ENCODE measurements around the gene IDUA. TPM values are rescaled to one million over a fixed set of nuclear protein-coding genes. Genes with fewer than 3 reads are reported as not detected.

The IDUA gene
- total and polyA plus RNA-seq, 7 donors: 1.2 to 15.2 (median 7.3) TPM

DNA sequence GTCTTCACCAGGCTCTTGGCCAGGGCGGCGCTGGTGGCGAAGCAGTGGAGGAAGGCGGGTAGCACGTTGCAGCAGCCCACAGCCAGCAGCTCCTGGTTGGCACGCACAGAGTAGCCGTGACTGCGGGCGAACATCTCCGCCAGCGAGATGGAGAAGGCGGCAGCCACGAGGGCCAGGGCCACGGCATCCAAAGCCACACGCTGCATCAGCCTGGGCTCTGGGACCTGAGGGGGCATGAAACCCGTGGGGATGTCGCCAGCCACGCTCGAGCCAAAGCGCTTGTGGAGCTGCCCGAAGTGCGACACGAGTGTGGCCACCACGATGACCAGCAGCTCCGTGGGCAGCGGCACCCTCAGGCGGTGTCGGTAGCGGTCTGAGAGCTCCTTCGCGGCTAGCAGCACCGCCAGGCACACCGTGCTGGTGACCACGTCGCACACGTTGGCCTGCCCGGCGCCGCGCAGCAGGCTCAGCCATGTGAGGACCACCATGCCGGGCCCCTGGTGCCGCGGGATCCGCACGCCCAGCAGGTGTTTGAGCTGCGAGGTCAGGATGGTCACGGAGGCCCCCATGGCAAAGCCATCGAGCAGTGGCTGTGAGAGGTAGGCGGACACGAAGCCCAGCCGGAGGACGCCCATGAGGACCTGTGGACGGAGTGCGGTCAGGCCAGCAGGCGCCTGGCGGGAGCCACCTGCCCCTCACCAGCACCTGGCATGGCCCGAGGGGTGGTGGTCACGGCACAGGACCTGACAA lies 3.1 kb downstream of the IDUA start:
- Histone ChIP-seq H3K9me3 (no peaks in the 10 kb centered on the region), H3K4me3 (no peak overlapping the region), H3K27ac (no peak overlapping the region), H3K27me3 (no peaks in the 10 kb centered on the region), H3K36me3 (peaks cover 0 to 13% (median 0%) of the 10 kb centered on the region in 4 donors), H3K4me1 (peaks cover 0 to 28% (median 24%) of the 10 kb centered on the region in 4 donors)
- TF ChIP-seq EP300 (IDR thresholded peaks at IDR 0.05) (no peak), POLR2A (IDR thresholded peaks at IDR 0.05) (no peak), POLR2AphosphoS5 (IDR thresholded peaks at IDR 0.05) (no peak)
- TF ChIP-seq, protein P1, sequence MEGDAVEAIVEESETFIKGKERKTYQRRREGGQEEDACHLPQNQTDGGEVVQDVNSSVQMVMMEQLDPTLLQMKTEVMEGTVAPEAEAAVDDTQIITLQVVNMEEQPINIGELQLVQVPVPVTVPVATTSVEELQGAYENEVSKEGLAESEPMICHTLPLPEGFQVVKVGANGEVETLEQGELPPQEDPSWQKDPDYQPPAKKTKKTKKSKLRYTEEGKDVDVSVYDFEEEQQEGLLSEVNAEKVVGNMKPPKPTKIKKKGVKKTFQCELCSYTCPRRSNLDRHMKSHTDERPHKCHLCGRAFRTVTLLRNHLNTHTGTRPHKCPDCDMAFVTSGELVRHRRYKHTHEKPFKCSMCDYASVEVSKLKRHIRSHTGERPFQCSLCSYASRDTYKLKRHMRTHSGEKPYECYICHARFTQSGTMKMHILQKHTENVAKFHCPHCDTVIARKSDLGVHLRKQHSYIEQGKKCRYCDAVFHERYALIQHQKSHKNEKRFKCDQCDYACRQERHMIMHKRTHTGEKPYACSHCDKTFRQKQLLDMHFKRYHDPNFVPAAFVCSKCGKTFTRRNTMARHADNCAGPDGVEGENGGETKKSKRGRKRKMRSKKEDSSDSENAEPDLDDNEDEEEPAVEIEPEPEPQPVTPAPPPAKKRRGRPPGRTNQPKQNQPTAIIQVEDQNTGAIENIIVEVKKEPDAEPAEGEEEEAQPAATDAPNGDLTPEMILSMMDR (IDR thresholded peaks at IDR 0.05): no peak
- intact Hi-C loops (cut with DNase I): loop anchor here (5.0 kb wide), 1 partner anchor 248 kb away; no protein-coding TSS in a partner anchor
- no peak for DNase-seq
- WGBS, 2 donors: 96% methylated on average over 58 of the region's 58 CpGs

DNA sequence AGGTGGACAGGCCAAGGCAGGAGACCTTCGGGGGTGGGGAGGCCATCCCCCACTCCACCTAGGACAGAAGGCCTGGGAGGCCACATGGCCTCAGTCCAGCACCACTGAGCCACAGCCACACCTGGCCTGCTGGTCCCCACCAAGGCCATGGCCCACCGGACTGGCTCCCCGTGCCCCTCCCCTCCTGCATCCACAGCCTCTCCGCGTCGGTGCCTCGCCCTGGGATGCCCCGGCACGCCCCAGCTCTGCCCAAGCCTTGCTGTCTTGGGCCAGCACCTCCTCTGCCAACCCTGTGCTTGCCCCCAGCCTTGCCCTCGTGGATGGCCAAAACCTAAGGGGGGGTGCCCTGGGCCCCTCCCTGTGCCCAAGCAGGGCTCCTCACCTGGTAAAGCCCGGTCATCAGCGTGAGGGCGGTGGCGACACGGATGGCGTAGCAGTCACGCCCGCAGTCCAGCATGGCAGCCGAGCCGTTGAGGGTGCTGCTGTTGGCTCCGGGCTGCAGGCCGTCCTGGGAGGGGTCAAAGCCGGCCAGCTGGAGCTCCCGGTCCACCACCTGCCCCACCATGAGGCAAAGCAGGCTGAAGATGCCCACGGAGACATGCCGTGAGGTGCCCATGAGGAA lies 4.0 kb downstream of the IDUA start:
- Histone ChIP-seq H3K4me1 (peaks cover 0 to 20% (median 17%) of the 10 kb centered on the region in 4 donors), H3K36me3 (peaks cover 0 to 13% (median 0%) of the 10 kb centered on the region in 4 donors), H3K4me3 (no peak overlapping the region), H3K27me3 (peaks cover 0 to under 1% (median 0%) of the 10 kb centered on the region in 3 donors), H3K27ac (no peak overlapping the region), H3K9me3 (no peaks in the 10 kb centered on the region)
- intact Hi-C loops (cut with DNase I): no loop called here
- TF ChIP-seq POLR2AphosphoS5 (IDR thresholded peaks at IDR 0.05) (no peak), POLR2A (IDR thresholded peaks at IDR 0.05) (no peak), EP300 (IDR thresholded peaks at IDR 0.05) (no peak)
- TF ChIP-seq, protein P1 (IDR thresholded peaks at IDR 0.05): no peak
- 85 to 92% methylated on average over 26 of the region's 26 CpGs for WGBS, 2 donors
- no peak for DNase-seq

DNA sequence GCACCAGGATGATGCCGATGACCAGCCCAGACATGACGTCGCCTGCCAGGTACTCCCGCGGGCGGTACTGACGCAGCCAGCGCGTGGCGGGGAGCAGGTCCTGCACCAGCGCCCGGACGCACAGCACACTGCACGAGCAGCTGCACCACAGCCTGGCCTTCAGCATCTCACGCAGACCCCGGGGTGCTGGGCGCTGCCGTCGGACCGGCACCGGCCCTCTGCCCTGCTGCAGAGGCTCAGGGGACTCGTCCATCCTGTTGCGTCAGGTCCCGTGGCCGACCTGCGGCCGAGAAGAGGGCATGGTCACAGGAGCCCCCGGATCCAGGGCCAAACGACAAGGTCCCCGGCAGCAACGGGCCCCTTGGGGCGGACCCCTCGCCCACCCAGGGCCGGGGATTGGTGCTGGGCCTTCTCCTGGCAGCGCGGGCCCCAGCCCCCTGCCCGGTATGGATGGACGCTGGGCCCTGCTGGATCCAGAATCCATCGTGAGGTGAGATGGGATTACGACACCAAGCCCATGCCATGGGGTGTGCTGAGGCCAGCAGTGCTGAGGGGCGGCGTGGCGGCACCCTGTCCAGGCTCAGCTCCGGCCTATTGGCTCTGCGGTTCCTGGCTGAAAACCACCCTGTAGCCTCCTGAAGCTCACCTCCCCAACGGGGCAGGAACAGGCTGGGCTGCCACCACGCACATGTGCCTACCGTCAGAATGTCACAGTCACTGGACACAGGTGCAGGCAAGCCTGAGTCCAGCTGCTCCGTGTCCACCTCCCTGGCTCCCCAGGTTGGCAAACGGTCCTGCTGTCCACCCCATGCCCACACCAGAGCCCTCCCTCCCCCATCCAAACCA lies 4.8 kb downstream of the IDUA start:
- no peaks in the 10 kb centered on the region for H3K9me3 ChIP-seq
- TF ChIP-seq, protein P1 (IDR thresholded peaks at IDR 0.05): no peak
- TF ChIP-seq POLR2A (IDR thresholded peaks at IDR 0.05): no peak
- TF ChIP-seq EP300 (IDR thresholded peaks at IDR 0.05): no peak
- no peak for TF ChIP-seq POLR2AphosphoS5 (IDR thresholded peaks at IDR 0.05)
- H3K36me3 ChIP-seq: peaks cover 0 to 13% (median 0%) of the 10 kb centered on the region in 4 donors
- H3K4me3 ChIP-seq: no peak overlapping the region
- no peak for DNase-seq
- intact Hi-C loops (cut with DNase I): no loop called here
- H3K27ac ChIP-seq: no peak overlapping the region
- peaks cover 0 to 13% (median 10%) of the 10 kb centered on the region in 4 donors for H3K4me1 ChIP-seq
- peaks cover 4 to 8% (median 6%) of the 10 kb centered on the region in 3 donors for H3K27me3 ChIP-seq
- 92 to 94% methylated on average over 50 of the region's 50 CpGs for WGBS, 2 donors

DNA sequence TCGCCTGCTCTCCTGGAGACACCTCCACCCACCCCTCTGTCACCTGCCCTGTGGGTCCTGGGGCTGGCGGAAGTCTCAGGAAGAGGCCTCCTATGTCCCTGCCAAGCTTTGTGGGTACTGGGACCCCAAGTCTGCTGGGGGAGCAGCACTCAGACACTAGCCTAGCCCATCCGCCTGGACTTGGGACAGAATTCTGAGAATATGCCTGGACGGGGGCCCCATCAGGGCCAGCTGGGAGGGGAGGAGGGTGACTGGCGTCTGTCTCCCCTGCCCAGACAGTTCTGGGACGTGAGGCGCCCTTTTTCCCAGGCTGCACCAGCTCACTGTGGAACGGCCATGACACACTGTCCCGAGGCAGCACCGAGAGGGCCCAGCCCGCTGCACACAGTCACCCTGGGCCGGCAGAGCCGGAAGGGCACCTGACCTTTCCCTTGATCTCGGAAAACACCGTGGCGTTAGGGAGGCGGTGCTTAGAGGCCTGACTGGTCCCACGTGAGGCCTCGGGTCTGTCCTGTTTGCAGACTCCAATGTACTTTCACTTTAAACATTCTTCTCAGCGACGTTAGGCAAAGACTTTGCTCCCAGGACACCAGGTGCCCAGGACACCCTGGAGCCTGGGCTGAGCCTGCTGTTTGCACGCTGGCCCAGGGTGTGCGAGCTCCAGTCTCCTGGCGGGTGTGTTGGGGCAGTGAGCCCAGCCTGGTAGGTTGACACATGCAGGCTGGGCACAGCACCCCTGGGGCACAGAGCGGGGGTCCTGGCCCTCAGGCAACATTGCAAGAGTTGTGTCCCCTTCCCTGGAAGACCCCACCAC lies 5.7 kb downstream of the IDUA start:
- intact Hi-C loops (cut with DNase I): no loop called here
- peaks cover 0 to 18% (median 14%) of the 10 kb centered on the region in 4 donors for H3K4me1 ChIP-seq
- peaks cover 11 to 17% (median 14%) of the 10 kb centered on the region in 3 donors for H3K27me3 ChIP-seq
- H3K4me3 ChIP-seq: no peak overlapping the region
- H3K27ac ChIP-seq: no peak overlapping the region
- WGBS, 2 donors: 21 to 67% methylated on average over 25 of the region's 25 CpGs
- no peak for DNase-seq
- no peaks in the 10 kb centered on the region for H3K9me3 ChIP-seq
- TF ChIP-seq POLR2A (IDR thresholded peaks at IDR 0.05) (no peak), EP300 (IDR thresholded peaks at IDR 0.05) (no peak), POLR2AphosphoS5 (IDR thresholded peaks at IDR 0.05) (no peak)
- TF ChIP-seq, protein P1 (IDR thresholded peaks at IDR 0.05): no peak
- peaks cover 0 to 13% (median 0%) of the 10 kb centered on the region in 4 donors for H3K36me3 ChIP-seq
